ENCODE measurements around the gene NME3. TPM values are rescaled to one million over a fixed set of nuclear protein-coding genes. Genes with fewer than 3 reads are reported as not detected.

Gene NME3
- total RNA-seq, 1 donor from 2014 or later = 326 TPM

DNA sequence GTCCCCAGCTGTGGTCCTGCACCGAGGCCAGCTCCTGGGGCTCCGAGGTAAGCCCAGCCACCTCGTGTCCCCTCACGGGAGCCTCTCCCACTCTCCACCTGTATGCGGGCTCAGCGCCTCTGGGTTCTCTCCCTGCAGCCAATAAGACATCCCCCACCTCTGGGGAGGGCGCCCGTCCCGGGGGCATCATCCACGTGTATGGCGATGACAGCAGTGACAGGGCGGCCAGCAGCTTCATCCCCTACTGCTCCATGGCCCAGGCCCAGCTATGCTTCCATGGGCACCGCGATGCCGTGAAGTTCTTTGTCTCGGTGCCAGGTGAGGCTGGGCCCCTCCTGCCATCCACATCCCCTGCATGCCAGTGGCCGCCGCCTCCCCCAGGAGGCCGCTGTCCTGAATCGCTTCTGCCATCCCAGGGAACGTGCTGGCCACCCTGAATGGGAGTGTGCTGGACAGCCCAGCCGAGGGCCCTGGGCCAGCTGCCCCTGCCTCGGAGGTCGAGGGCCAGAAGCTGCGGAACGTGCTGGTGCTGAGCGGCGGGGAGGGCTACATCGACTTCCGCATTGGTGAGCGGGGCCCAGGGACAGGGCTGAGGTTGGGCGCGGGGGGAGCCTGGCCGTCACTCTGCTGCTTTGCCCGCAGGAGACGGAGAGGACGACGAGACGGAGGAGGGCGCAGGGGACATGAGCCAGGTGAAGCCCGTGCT lies 3.1 kb downstream of the NME3 start:
- intact Hi-C loops (cut with DNase I) = no loop called here
- H3K36me3 ChIP-seq = peaks cover 47 to 61% of the 10 kb centered on the region in 2 donors
- H3K27me3 ChIP-seq = no peaks in the 10 kb centered on the region
- TF ChIP-seq, protein P1, sequence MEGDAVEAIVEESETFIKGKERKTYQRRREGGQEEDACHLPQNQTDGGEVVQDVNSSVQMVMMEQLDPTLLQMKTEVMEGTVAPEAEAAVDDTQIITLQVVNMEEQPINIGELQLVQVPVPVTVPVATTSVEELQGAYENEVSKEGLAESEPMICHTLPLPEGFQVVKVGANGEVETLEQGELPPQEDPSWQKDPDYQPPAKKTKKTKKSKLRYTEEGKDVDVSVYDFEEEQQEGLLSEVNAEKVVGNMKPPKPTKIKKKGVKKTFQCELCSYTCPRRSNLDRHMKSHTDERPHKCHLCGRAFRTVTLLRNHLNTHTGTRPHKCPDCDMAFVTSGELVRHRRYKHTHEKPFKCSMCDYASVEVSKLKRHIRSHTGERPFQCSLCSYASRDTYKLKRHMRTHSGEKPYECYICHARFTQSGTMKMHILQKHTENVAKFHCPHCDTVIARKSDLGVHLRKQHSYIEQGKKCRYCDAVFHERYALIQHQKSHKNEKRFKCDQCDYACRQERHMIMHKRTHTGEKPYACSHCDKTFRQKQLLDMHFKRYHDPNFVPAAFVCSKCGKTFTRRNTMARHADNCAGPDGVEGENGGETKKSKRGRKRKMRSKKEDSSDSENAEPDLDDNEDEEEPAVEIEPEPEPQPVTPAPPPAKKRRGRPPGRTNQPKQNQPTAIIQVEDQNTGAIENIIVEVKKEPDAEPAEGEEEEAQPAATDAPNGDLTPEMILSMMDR (IDR thresholded peaks at IDR 0.05) = no peak
- H3K27ac ChIP-seq = no peak overlapping the region
- H3K9me3 ChIP-seq = no peaks in the 10 kb centered on the region
- H3K4me1 ChIP-seq = peaks cover 7 to 16% of the 10 kb centered on the region in 2 donors
- no peak overlapping the region for H3K4me3 ChIP-seq
- no peak for DNase-seq (ENCODE audit: low spot score in 2 of 2)

DNA sequence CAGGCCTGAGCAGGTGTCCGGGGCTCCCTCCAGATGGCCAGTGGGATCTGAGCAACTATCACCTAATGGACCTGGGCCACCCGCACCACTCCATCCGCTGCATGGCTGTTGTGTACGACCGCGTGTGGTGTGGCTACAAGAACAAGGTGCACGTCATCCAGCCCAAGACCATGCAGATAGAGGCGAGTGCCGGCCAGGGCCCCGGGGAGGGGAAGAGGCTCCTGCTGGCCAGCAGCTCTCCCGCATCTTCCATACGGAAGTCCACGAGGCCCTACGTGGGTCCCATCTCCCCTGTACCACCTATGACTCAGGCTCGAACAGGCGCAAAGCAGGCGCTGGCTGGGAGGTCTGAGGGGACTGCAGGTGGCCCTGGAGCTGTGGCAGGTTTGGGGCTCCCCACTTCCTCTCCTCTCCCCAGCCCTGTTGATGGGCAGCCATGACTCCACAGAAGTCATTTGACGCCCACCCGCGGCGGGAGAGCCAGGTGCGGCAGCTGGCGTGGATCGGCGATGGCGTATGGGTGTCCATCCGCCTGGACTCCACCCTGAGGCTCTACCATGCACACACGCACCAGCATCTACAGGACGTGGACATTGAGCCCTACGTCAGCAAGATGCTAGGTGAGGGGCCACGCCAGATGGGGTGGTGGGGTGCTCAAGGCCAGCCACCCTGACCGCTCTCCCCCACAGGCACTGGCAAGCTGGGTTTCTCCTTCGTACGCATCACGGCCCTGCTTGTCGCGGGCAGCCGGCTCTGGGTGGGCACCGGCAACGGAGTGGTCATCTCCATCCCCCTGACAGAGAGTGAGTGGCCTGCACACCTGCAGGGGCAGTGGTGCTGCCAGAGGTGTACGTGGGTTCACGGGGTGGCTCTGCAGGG lies 4.0 kb downstream of the NME3 start:
- TF ChIP-seq, protein P1 (IDR thresholded peaks at IDR 0.05) = no peak
- H3K27me3 ChIP-seq = no peaks in the 10 kb centered on the region
- H3K27ac ChIP-seq = no peak overlapping the region
- H3K36me3 ChIP-seq = peaks cover 55 to 70% of the 10 kb centered on the region in 2 donors
- no peak for DNase-seq (ENCODE audit: low spot score in 2 of 2)
- H3K4me3 ChIP-seq = no peak overlapping the region
- intact Hi-C loops (cut with DNase I) = no loop called here
- peaks cover 6 to 14% of the 10 kb centered on the region in 2 donors for H3K4me1 ChIP-seq
- no peaks in the 10 kb centered on the region for H3K9me3 ChIP-seq

DNA sequence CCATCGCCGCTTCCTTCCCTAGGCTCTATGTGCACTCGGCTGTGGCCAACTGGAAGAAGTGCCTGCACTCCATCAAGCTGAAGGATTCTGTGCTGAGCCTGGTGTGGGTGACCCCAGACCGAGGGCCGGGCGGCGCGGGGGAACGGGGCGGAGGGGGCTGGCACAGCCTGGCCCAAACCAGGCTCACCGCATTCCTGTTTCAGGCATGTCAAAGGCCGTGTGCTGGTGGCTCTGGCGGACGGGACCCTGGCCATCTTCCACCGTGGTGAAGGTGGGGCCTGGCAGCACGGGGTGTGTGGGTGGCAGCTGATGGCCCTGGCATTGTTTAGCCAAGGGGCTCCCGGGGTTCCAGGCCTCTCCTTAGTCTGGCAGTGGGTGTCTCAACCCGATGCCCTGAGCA lies 4.6 kb downstream of the NME3 start:
- DNase-seq (ENCODE audit: low spot score in 2 of 2) = no peak
- H3K4me1 ChIP-seq = peaks cover 0 to 9% of the 10 kb centered on the region in 2 donors
- no peaks in the 10 kb centered on the region for H3K27me3 ChIP-seq
- no peak overlapping the region for H3K27ac ChIP-seq
- TF ChIP-seq, protein P1 (IDR thresholded peaks at IDR 0.05) = no peak
- H3K9me3 ChIP-seq = no peaks in the 10 kb centered on the region
- H3K36me3 ChIP-seq = peaks cover 62 to 76% of the 10 kb centered on the region in 2 donors
- H3K4me3 ChIP-seq = no peak overlapping the region
- intact Hi-C loops (cut with DNase I) = no loop called here

DNA sequence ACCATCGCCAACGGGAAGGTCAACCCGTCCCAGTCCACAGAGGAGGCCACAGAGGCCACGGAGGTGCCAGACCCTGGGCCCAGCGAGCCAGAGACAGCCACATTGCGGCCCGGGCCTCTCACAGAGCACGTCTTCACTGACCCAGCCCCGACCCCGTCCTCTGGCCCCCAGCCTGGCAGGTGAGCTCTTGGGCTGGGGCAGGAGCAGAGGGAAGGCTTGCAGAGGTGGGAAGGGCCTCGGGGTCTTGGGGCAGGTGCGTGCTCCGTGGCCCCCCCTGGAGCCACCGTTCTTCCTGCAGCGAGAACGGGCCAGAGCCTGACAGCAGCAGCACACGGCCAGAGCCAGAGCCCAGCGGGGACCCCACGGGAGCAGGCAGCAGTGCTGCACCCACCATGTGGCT lies 5.1 kb downstream of the NME3 start:
- no peak overlapping the region for H3K4me3 ChIP-seq
- intact Hi-C loops (cut with DNase I) = no loop called here
- H3K36me3 ChIP-seq = peaks cover 65 to 80% of the 10 kb centered on the region in 2 donors
- no peaks in the 10 kb centered on the region for H3K27me3 ChIP-seq
- H3K9me3 ChIP-seq = no peaks in the 10 kb centered on the region
- no peak overlapping the region for H3K27ac ChIP-seq
- TF ChIP-seq, protein P1 (IDR thresholded peaks at IDR 0.05) = no peak
- no peak for DNase-seq (ENCODE audit: low spot score in 2 of 2)
- peaks cover 0 to 9% of the 10 kb centered on the region in 2 donors for H3K4me1 ChIP-seq

DNA sequence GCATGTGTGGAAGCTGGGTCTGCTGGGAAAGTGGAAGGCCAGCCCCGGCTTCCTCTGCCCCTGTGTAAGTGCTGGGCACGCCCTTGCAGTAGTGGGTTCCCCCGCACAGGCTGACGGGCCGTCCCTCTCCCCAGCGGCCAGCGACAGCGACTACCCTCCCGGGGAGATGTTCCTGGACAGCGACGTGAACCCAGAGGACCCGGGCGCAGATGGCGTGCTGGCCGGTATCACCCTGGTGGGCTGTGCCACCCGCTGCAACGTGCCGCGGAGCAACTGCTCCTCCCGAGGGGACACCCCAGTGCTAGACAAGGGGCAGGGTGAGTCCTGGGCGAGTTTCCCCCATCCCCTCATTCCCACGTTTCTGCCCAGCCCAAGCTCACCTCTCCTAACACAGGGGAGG lies 5.5 kb downstream of the NME3 start:
- intact Hi-C loops (cut with DNase I) = no loop called here
- DNase-seq (ENCODE audit: low spot score in 2 of 2) = no peak
- H3K4me3 ChIP-seq = no peak overlapping the region
- H3K36me3 ChIP-seq = peaks cover 69 to 84% of the 10 kb centered on the region in 2 donors
- no peaks in the 10 kb centered on the region for H3K27me3 ChIP-seq
- no peaks in the 10 kb centered on the region for H3K9me3 ChIP-seq
- TF ChIP-seq, protein P1 (IDR thresholded peaks at IDR 0.05) = no peak
- H3K27ac ChIP-seq = no peak overlapping the region
- H3K4me1 ChIP-seq = peaks cover 0 to 9% of the 10 kb centered on the region in 2 donors
